Activated CD4-positive, alpha-beta memory T cell treated with anti-CD3 and anti-CD28 coated beads, Interleukin-2, amount 10 ng/mL, durations not matched to agents 7 days and 5 days (primary cell): ENCODE results near the gene ZC3H18. TPM values are rescaled to one million over a fixed set of nuclear protein-coding genes. Genes with fewer than 3 reads are reported as not detected.
A peak's percentile ranks its signal among the peaks of the same experiment; 100 is the strongest.

Experiments
- CTCF ChIA-PET: fragments of 350-600 bp; sonication (Branson Sonifier 250); formaldehyde crosslinking; loops from one replicate; lab custom pipeline; 2021; ENCODE audit warnings: antibody characterized with exemption, inconsistent platforms; lab: Charles Lee
- POLR2A ChIA-PET: fragments of 350-600 bp; sonication (Branson Sonifier 250); formaldehyde crosslinking; loops from one replicate; lab custom pipeline; 2021; ENCODE audit warnings: antibody characterized with exemption; lab: Charles Lee
- DNase-seq: peaks from one replicate; pipeline ENCODE4 v3.0.0-alpha.2; 2020
- H3K27ac Mint-ChIP-seq: one replicate; pipeline ENCODE4 v1.8.0; 2021; ENCODE audit warnings: mild to moderate bottlenecking, mixed read lengths
- H3K27me3 Mint-ChIP-seq: one replicate; pipeline ENCODE4 v1.8.0; 2021; ENCODE audit warnings: mixed read lengths
- H3K36me3 Mint-ChIP-seq: one replicate; pipeline ENCODE4 v1.8.0; 2021; ENCODE audit warnings: low read depth, mixed read lengths
- H3K4me1 Mint-ChIP-seq: one replicate; pipeline ENCODE4 v1.8.0; 2021; ENCODE audit warnings: mixed read lengths
- H3K4me3 Mint-ChIP-seq: one replicate; pipeline ENCODE4 v1.8.0; 2021; ENCODE audit warnings: mild to moderate bottlenecking, mixed read lengths
- H3K9me3 Mint-ChIP-seq: one replicate; pipeline ENCODE4 v1.8.0; 2021; ENCODE audit warnings: mixed read lengths
- total RNA-seq, 2 experiments: library from RNA; stranded (reverse); gene quantifications; one replicate each; pipeline ENCODE4 v1.2.3, GENCODE V29; 2021

The ZC3H18 gene
- total RNA-seq, 2 experiments from 2014 or later: 75.9 to 78.6 TPM

GRCh38 chr16:88595101-88595500, 24.9 kb downstream of the ZC3H18 start:
- no peak overlapping the region for H3K4me3 Mint-ChIP-seq
- ChIA-PET CTCF (no interaction called here), POLR2A (no interaction called here)
- no peaks in the 10 kb centered on the region for H3K27me3 Mint-ChIP-seq
- no peak for DNase-seq
- no peak overlapping the region for H3K27ac Mint-ChIP-seq
- H3K9me3 Mint-ChIP-seq: no peaks in the 10 kb centered on the region
- H3K4me1 Mint-ChIP-seq: peaks cover 34% of the 10 kb centered on the region
- H3K36me3 Mint-ChIP-seq: peaks cover 46% of the 10 kb centered on the region

DNA sequence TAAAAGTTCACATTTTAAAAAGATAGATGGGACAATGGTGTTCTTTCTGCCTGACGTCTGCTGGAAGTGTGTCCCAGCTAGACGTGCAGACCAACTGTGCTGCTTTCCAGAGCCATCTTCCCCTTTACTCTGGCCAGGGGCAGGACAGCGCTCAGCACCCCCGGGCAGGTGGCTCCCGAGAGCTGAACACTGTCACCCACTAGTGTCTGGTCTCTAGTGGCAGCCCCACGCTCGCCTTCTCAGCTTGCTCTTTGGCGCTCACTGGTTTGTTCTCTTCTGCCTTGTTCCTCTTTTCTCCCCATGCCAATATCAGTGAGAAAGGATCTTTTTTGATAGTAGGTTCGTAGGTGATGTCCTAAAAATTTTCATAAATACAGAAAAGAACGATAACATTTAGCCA, 25.7 kb downstream of the ZC3H18 start:
- POLR2A ChIA-PET: interaction anchor here (1.0 kb wide), 1 partner anchor 25 kb away, joined by 4 read pairs; no protein-coding TSS in a partner anchor
- Mint-ChIP-seq H3K4me3 (no peak overlapping the region), H3K9me3 (no peaks in the 10 kb centered on the region), H3K4me1 (peaks cover 30% of the 10 kb centered on the region), H3K36me3 (peaks cover 53% of the 10 kb centered on the region), H3K27me3 (no peaks in the 10 kb centered on the region), H3K27ac (no peak overlapping the region)
- no peak for DNase-seq
- CTCF ChIA-PET: no interaction called here

GRCh38 chr16:88596483-88596882, 26.3 kb downstream of the ZC3H18 start:
- ChIA-PET POLR2A (interaction anchor here (0.7 to 1.0 kb wide), 3 partner anchors 24 to 151 kb away, joined by 3 to 4 read pairs (median 3); partner anchors contain the start of gene CYBA), CTCF (no interaction called here)
- Mint-ChIP-seq H3K4me1 (peaks cover 28% of the 10 kb centered on the region), H3K36me3 (peaks cover 54% of the 10 kb centered on the region), H3K27me3 (no peaks in the 10 kb centered on the region), H3K4me3 (no peak overlapping the region), H3K27ac (no peak overlapping the region), H3K9me3 (no peaks in the 10 kb centered on the region)
- no peak for DNase-seq

- peaks cover 20% of the 10 kb centered on the region for H3K4me1 Mint-ChIP-seq
- H3K4me3 Mint-ChIP-seq: no peak overlapping the region
- H3K27ac Mint-ChIP-seq: no peak overlapping the region
- CTCF ChIA-PET: no interaction called here
- H3K36me3 Mint-ChIP-seq: peaks cover 53% of the 10 kb centered on the region
- H3K9me3 Mint-ChIP-seq: no peaks in the 10 kb centered on the region
- H3K27me3 Mint-ChIP-seq: no peaks in the 10 kb centered on the region
- no peak for DNase-seq
- POLR2A ChIA-PET: no interaction called here
Measured at GRCh38 chr16:88597856-88598491, 27.8 kb downstream of the ZC3H18 start.

DNA sequence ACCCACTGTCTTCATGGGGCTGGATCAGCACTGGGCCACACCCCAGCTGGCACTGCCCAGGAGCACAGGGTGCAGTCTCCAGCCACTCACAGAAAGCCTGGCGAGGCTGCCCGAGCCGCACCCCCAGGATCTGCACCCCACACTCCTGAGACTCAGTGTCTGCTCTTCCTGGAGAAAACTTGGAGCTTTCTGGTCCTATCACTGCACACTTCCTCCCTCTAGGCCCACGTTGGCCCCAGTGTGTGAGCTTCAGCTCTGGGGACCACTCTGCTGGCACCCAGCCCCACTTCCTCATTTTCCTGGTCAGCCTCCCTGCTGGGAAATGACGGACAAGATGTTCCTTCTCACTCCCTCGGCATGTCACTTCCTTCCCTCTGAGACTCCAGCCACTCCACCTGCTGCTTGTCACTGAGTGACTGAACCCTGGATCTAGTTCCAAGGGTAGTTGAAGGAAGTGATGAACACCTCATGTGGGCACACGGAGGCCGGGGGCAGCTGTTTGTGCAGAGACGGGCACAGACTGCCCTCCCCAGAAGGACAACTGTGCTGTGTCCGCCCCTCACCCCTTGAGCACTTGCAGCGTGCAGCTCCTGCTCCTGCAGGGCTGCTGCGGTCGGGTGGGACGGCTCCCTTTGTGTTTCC, 29.0 kb downstream of the ZC3H18 start:
- H3K4me1 Mint-ChIP-seq: peaks cover 18% of the 10 kb centered on the region
- H3K27me3 Mint-ChIP-seq: no peaks in the 10 kb centered on the region
- no peak for DNase-seq
- ChIA-PET POLR2A (no interaction called here), CTCF (no interaction called here)
- peaks cover 48% of the 10 kb centered on the region for H3K36me3 Mint-ChIP-seq
- H3K27ac Mint-ChIP-seq: no peak overlapping the region
- H3K4me3 Mint-ChIP-seq: no peak overlapping the region
- no peaks in the 10 kb centered on the region for H3K9me3 Mint-ChIP-seq

- CTCF ChIA-PET: no interaction called here
- peaks cover 45% of the 10 kb centered on the region for H3K36me3 Mint-ChIP-seq
- H3K4me1 Mint-ChIP-seq: peaks cover 18% of the 10 kb centered on the region
- H3K9me3 Mint-ChIP-seq: no peaks in the 10 kb centered on the region
- no peak for DNase-seq
- POLR2A ChIA-PET: no interaction called here
- H3K27ac Mint-ChIP-seq: no peak overlapping the region
- H3K4me3 Mint-ChIP-seq: no peak overlapping the region
- H3K27me3 Mint-ChIP-seq: no peaks in the 10 kb centered on the region
Measured at GRCh38 chr16:88599825-88600538, 29.8 kb downstream of the ZC3H18 start.

- POLR2A ChIA-PET: no interaction called here
- DNase-seq: no peak
- H3K36me3 Mint-ChIP-seq: peaks cover 43% of the 10 kb centered on the region
- H3K4me1 Mint-ChIP-seq: peaks cover 16% of the 10 kb centered on the region
- no peak overlapping the region for H3K4me3 Mint-ChIP-seq
- peak overlapping the region; percentile 34 for H3K27ac Mint-ChIP-seq
- H3K9me3 Mint-ChIP-seq: no peaks in the 10 kb centered on the region
- no peaks in the 10 kb centered on the region for H3K27me3 Mint-ChIP-seq
- CTCF ChIA-PET: no interaction called here
Measured at GRCh38 chr16:88600539-88600896, 30.3 kb downstream of the ZC3H18 start.

DNA sequence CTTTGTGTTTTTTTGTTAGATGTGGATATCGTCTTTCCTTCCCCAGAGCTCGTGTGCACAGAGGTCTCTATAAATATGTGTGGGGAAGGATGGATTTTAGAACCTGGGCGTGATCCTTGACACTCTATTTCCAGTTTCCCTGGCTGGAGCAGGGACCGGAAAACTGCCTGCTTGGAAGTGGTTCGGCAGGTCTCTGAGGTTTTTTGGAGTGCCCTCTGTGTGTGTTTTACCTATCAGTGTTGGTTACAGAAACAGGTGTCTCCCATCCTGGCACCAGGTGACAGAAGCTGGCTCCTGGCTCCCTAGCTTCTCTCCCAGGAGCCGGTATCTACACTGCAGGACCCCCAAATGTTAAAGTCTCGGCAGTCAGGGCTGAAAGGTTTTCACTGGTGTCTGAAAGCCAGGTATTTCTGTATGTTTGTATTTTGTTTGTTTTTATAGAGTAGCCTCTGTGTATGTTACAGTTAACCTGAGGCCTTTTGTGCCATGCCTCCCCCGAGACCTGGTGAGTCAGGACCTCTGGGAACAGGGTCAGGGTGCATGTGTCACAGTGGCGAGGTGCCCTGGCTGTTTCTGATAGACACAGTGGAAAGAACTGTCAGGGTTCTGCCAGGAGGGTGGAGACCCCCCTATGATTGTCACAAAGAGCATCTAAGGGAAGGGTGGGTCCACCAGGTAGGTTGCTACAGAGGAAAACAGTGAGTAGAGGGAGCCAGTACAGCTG, 31.3 kb downstream of the ZC3H18 start:
- ChIA-PET POLR2A (no interaction called here), CTCF (no interaction called here)
- Mint-ChIP-seq H3K4me3 (no peak overlapping the region), H3K27me3 (no peaks in the 10 kb centered on the region), H3K36me3 (peaks cover 40% of the 10 kb centered on the region), H3K4me1 (peaks cover 9% of the 10 kb centered on the region), H3K9me3 (no peaks in the 10 kb centered on the region), H3K27ac (peak overlapping the region; percentile 14)
- DNase-seq: no peak

DNA sequence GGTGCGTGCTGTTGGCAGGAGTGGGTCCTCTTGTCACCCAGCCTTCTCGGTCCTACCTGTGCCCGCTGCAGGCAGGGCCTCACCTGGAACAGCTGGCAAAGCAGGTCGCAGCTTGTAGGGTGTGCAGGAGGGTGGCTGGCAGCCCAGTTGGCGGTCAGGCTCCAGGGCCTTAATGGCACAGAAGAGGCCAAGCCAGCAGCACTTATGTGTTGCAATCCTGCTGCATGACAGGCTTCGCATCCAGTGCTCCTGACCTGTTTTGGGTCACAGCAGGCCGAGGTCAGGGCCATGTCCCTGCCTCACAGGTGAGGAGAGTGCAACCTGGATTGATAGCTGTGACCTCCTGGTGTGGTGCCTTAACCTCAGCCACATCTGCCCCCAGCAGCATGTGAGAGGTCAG, 31.9 kb downstream of the ZC3H18 start:
- H3K36me3 Mint-ChIP-seq: peaks cover 40% of the 10 kb centered on the region
- H3K27ac Mint-ChIP-seq: no peak overlapping the region
- peaks cover 5% of the 10 kb centered on the region for H3K4me1 Mint-ChIP-seq

GRCh38 chr16:88605186-88606147, 35.3 kb downstream of the ZC3H18 start:
- Mint-ChIP-seq H3K36me3 (peaks cover 42% of the 10 kb centered on the region), H3K27ac (no peak overlapping the region), H3K4me1 (no peaks in the 10 kb centered on the region), H3K4me3 (no peak overlapping the region), H3K27me3 (no peaks in the 10 kb centered on the region), H3K9me3 (no peaks in the 10 kb centered on the region)
- DNase-seq: no peak
- ChIA-PET POLR2A (no interaction called here), CTCF (no interaction called here)

More for the DNA sequence above, 31.9 kb downstream of the ZC3H18 start:
- CTCF ChIA-PET: no interaction called here
- H3K9me3 Mint-ChIP-seq: no peaks in the 10 kb centered on the region
- POLR2A ChIA-PET: no interaction called here
- no peak for DNase-seq
- no peaks in the 10 kb centered on the region for H3K27me3 Mint-ChIP-seq
- H3K4me3 Mint-ChIP-seq: no peak overlapping the region

DNA sequence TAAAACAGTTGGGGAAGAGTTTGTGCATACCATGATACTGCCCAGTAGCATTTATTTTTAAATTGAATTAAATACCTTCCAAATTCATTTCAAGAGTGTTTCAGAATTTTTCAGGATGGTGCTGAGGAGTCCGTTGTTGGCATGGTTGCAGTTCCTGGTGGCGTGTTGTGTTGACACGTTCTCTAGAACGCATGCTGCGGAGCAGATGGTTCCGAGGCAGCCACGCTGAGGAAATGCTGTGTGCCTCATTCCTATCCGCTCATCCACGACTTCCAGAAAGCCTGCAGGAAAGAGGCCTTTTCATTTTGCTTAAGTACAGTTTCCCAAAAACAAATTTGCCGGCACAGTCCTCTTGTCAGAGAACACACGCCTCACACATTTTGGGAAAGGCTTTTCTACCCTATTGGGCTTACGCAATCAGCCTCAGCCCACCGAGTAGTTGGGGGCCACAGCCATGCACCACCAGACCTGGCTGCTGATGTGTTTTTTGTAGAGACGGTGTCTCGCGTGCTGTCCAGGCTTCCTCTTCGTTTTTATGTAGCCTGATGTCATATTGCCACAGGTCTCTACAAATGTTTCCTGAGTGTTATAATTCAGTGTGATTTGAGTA, 36.0 kb downstream of the ZC3H18 start:
- H3K4me1 Mint-ChIP-seq: no peaks in the 10 kb centered on the region
- no peak overlapping the region for H3K27ac Mint-ChIP-seq
- no peaks in the 10 kb centered on the region for H3K9me3 Mint-ChIP-seq
- no peak overlapping the region for H3K4me3 Mint-ChIP-seq
- DNase-seq: no peak
- POLR2A ChIA-PET: no interaction called here
- no peaks in the 10 kb centered on the region for H3K27me3 Mint-ChIP-seq
- H3K36me3 Mint-ChIP-seq: peaks cover 41% of the 10 kb centered on the region
- CTCF ChIA-PET: no interaction called here

- POLR2A ChIA-PET: no interaction called here
Measured at GRCh38 chr16:88608076-88608475, 37.9 kb downstream of the ZC3H18 start.

More at GRCh38 chr16:88608076-88608475, 37.9 kb downstream of the ZC3H18 start:
- Mint-ChIP-seq H3K27ac (no peak overlapping the region), H3K9me3 (no peaks in the 10 kb centered on the region), H3K36me3 (peaks cover 34% of the 10 kb centered on the region), H3K4me1 (no peaks in the 10 kb centered on the region), H3K27me3 (no peaks in the 10 kb centered on the region), H3K4me3 (no peak overlapping the region)
- CTCF ChIA-PET: interaction anchor here (0.7 kb wide), 1 partner anchor 14 kb away, joined by 3 read pairs; no protein-coding TSS in a partner anchor
- no peak for DNase-seq
